DND-41 (cell line): ENCODE data around the gene SDC4.

Source experiments
- EZH2 ChIP-seq: IDR thresholded peaks from 3 replicates; pipeline ENCODE4 v1.6.1; 2012; ENCODE audit warnings: borderline replicate concordance, low read depth, mild to moderate bottlenecking, moderate library complexity, low read length, inconsistent platforms; ENCODE audit not compliant: severe bottlenecking
- TF ChIP-seq, protein P1 (sequence below): IDR thresholded peaks from 2 replicates; pipeline ENCODE4 v1.5.1; 2012; ENCODE audit warnings: borderline replicate concordance, low read length, moderate library complexity, mild to moderate bottlenecking; ENCODE audit not compliant: poor library complexity, severe bottlenecking; ENCODE audit errors: extremely low read depth

- TF ChIP-seq, protein P1, sequence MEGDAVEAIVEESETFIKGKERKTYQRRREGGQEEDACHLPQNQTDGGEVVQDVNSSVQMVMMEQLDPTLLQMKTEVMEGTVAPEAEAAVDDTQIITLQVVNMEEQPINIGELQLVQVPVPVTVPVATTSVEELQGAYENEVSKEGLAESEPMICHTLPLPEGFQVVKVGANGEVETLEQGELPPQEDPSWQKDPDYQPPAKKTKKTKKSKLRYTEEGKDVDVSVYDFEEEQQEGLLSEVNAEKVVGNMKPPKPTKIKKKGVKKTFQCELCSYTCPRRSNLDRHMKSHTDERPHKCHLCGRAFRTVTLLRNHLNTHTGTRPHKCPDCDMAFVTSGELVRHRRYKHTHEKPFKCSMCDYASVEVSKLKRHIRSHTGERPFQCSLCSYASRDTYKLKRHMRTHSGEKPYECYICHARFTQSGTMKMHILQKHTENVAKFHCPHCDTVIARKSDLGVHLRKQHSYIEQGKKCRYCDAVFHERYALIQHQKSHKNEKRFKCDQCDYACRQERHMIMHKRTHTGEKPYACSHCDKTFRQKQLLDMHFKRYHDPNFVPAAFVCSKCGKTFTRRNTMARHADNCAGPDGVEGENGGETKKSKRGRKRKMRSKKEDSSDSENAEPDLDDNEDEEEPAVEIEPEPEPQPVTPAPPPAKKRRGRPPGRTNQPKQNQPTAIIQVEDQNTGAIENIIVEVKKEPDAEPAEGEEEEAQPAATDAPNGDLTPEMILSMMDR = no peak
- TF ChIP-seq EZH2 = no peak
These were observed 68.2 kb downstream of the SDC4 start for GRCh38 chr20:45279992-45280391.
